GM23338 (cell line): Measurements from ENCODE around the gene NOPCHAP1. TPM values are rescaled to one million over a fixed set of nuclear protein-coding genes. Genes with fewer than 3 reads are reported as not detected.
"Not testable (repeated sequence)": the region's sequence is repeated elsewhere in the genome, so short reads cannot be mapped to it uniquely, and the experiment has no call there.

Source experiments
- ATAC-seq: fragments of 200-7000 bp; cut with Tn5 transposase; 3 replicates; pipeline ENCODE4 v1.9.1; 2020
- DNase-seq: peaks from one replicate; pipeline ENCODE4 v3.0.0-alpha.2; 2015; ENCODE audit warnings: low spot score
- H2AFZ ChIP-seq: fragments of 200-600 bp; sonication (generic); 2 replicates; pipeline ENCODE4 v1.8.0; 2016; ENCODE audit warnings: antibody characterized with exemption, mild to moderate bottlenecking, moderate library complexity
- H3F3A ChIP-seq: fragments of 200-600 bp; sonication (generic); replicated peaks from 2 replicates; pipeline ENCODE4 v1.8.0; 2017; ENCODE audit warnings: antibody characterized with exemption, mixed run types, low read depth
- H3K27ac ChIP-seq: fragments of 200-600 bp; sonication (generic); 2 replicates; pipeline ENCODE4 v1.6.1; 2016; ENCODE audit warnings: low read depth
- H3K27me3 ChIP-seq: fragments of 200-600 bp; sonication (generic); 2 replicates; pipeline ENCODE4 v1.8.0; 2016; ENCODE audit warnings: mild to moderate bottlenecking, mixed run types, moderate library complexity; ENCODE audit not compliant: insufficient read depth
- H3K36me3 ChIP-seq: fragments of 200-600 bp; sonication (generic); 2 replicates; pipeline ENCODE4 v1.8.0; 2016; ENCODE audit warnings: mild to moderate bottlenecking; ENCODE audit not compliant: insufficient read depth
- H3K4me1 ChIP-seq: fragments of 200-600 bp; sonication (generic); 2 replicates; pipeline ENCODE4 v1.8.0; 2016; ENCODE audit warnings: mild to moderate bottlenecking, moderate library complexity; ENCODE audit not compliant: insufficient read depth
- H3K4me2 ChIP-seq: fragments of 200-600 bp; sonication (generic); 2 replicates; pipeline ENCODE4 v1.7.1; 2017; ENCODE audit warnings: mixed run types
- H3K4me3 ChIP-seq: fragments of 200-600 bp; sonication (generic); 2 replicates; pipeline ENCODE4 v1.6.1; 2016; ENCODE audit warnings: mixed run types
- H3K79me2 ChIP-seq: fragments of 200-600 bp; sonication (generic); replicated peaks from 2 replicates; pipeline ENCODE4 v1.8.0; 2017; ENCODE audit warnings: mild to moderate bottlenecking; ENCODE audit not compliant: insufficient read depth
- H3K9me2 ChIP-seq: fragments of 200-600 bp; sonication (generic); 2 replicates; pipeline ENCODE4 v1.8.0; 2017; ENCODE audit not compliant: insufficient read depth
- H4K20me1 ChIP-seq: fragments of 200-600 bp; sonication (generic); replicated peaks from 2 replicates; pipeline ENCODE4 v1.8.0; 2017; ENCODE audit warnings: mild to moderate bottlenecking; ENCODE audit not compliant: insufficient read depth
- H3K27ac Mint-ChIP-seq: 2 replicates; pipeline ENCODE4 v1.8.0; 2020; ENCODE audit warnings: inconsistent platforms, mild to moderate bottlenecking, moderate library complexity, mixed read lengths
- H3K27me3 Mint-ChIP-seq: 3 replicates; pipeline ENCODE4 v1.8.0; 2022; ENCODE audit warnings: low read depth, mild to moderate bottlenecking, moderate library complexity, mixed read lengths, inconsistent platforms; ENCODE audit not compliant: insufficient read depth, poor library complexity
- H3K36me3 Mint-ChIP-seq: 3 replicates; pipeline ENCODE4 v1.8.0; 2021; ENCODE audit warnings: low read depth, mild to moderate bottlenecking, inconsistent platforms, moderate library complexity, mixed read lengths
- H3K4me1 Mint-ChIP-seq: 3 replicates; pipeline ENCODE4 v1.8.0; 2020; ENCODE audit warnings: mild to moderate bottlenecking, inconsistent platforms, mixed read lengths
- H3K4me3 Mint-ChIP-seq: 3 replicates; pipeline ENCODE4 v1.8.0; 2021; ENCODE audit warnings: moderate library complexity, mild to moderate bottlenecking, inconsistent platforms, mixed read lengths
- H3K9me3 Mint-ChIP-seq: 3 replicates; pipeline ENCODE4 v1.8.0; 2020; ENCODE audit warnings: moderate library complexity, mild to moderate bottlenecking, inconsistent platforms, mixed read lengths
- CREB1 ChIP-seq: fragments of 250-450 bp; sonication (Bioruptor Pico); IDR thresholded peaks from 2 replicates; pipeline ENCODE4 v1.5.0; 2020; ENCODE audit warnings: low read depth, mild to moderate bottlenecking, moderate library complexity
- NANOG ChIP-seq: IDR thresholded peaks from 2 replicates; pipeline ENCODE4 v1.6.1; 2016; ENCODE audit warnings: antibody characterized with exemption, borderline replicate concordance
- POLR2AphosphoS5 ChIP-seq: IDR thresholded peaks from 2 replicates; pipeline ENCODE4 v1.6.1; 2016; ENCODE audit warnings: antibody characterized with exemption, low read depth
- STAT1 ChIP-seq: IDR thresholded peaks from one replicate; pipeline ENCODE4 v1.6.1; 2016; ENCODE audit warnings: antibody characterized with exemption; ENCODE audit not compliant: unreplicated experiment
- ZNF331 ChIP-seq: fragments of 250-450 bp; sonication (Bioruptor Pico); IDR thresholded peaks from 2 replicates; pipeline ENCODE4 v1.5.0; 2020; ENCODE audit warnings: low read depth, mild to moderate bottlenecking, moderate library complexity
- polyA plus RNA-seq: library from polyadenylated mRNA; unstranded; fragments of >200 nt; fragmentation: Nextera tagmentation; extraction: Ambion mirVana; gene quantifications from 2 replicates; pipeline ENCODE4 v1.2.1, GENCODE V29; 2016
- total RNA-seq: library from RNA; depleted of rRNA; stranded (reverse); fragments of >200 nt; shearing (Covaris generic); gene quantifications from 2 replicates; pipeline ENCODE4 v1.2.3, GENCODE V29; 2014
- TF ChIP-seq, protein P1 (sequence below), 2 experiments: fragments of 200-600 bp in 1 of 2; sonication (generic) in 1 of 2; conservative IDR thresholded peaks; 2 replicates each; pipeline versions ENCODE4 v1.5.1 to v1.6.1; 2016 to 2017; ENCODE audit warnings: antibody characterized with exemption in 2 of 2, low read depth in 2 of 2, mild to moderate bottlenecking in 2 of 2, moderate library complexity in 1 of 2
- TF ChIP-seq, protein P2 (sequence below): IDR thresholded peaks from one replicate; pipeline ENCODE4 v1.6.1; 2018; ENCODE audit warnings: antibody characterized with exemption; ENCODE audit not compliant: unreplicated experiment

The NOPCHAP1 gene
- total and polyA plus RNA-seq, 2 experiments from 2014 or later = 14.7 to 221 TPM

DNA sequence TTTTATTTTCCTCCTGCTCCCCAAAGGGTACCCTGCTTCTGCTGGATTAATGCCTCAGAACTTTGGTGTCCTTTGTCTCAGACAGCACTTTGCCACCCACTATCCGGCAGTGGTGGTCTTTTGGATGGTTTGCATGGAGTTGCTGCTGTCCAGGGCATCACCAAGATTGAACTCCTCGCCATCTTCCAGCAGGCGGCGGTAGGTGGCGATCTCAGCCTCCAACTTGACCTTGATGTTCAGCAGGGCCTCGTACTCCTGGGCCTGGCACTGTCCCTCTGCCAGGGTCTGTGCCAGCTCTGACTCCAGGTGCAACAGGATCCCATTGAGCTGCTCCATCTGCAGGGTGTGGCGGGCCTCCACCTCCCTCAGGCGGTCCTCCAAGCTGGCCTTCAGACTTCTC, 9.4 kb upstream of the NOPCHAP1 start:
- no peaks in the 10 kb centered on the region for H3K79me2 ChIP-seq
- no peak overlapping the region for H3K27ac ChIP-seq
- H3K4me1 ChIP-seq = no peaks in the 10 kb centered on the region
- Mint-ChIP-seq H3K4me1 (no peaks in the 10 kb centered on the region), H3K4me3 (no peak overlapping the region), H3K36me3 (no peaks in the 10 kb centered on the region), H3K27ac (no peak overlapping the region), H3K27me3 (peaks cover 5% of the 10 kb centered on the region), H3K9me3 (no peaks in the 10 kb centered on the region)
- no peak for TF ChIP-seq POLR2AphosphoS5
- TF ChIP-seq CREB1 (CRISPR knock-in tag) = no peak
- TF ChIP-seq STAT1 = no peak
- no peak for TF ChIP-seq NANOG
- no peak for TF ChIP-seq ZNF331 (CRISPR knock-in tag)
- TF ChIP-seq, protein P1, sequence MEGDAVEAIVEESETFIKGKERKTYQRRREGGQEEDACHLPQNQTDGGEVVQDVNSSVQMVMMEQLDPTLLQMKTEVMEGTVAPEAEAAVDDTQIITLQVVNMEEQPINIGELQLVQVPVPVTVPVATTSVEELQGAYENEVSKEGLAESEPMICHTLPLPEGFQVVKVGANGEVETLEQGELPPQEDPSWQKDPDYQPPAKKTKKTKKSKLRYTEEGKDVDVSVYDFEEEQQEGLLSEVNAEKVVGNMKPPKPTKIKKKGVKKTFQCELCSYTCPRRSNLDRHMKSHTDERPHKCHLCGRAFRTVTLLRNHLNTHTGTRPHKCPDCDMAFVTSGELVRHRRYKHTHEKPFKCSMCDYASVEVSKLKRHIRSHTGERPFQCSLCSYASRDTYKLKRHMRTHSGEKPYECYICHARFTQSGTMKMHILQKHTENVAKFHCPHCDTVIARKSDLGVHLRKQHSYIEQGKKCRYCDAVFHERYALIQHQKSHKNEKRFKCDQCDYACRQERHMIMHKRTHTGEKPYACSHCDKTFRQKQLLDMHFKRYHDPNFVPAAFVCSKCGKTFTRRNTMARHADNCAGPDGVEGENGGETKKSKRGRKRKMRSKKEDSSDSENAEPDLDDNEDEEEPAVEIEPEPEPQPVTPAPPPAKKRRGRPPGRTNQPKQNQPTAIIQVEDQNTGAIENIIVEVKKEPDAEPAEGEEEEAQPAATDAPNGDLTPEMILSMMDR (conservative IDR thresholded peaks at IDR 0.05; ENCODE audit: low read depth in 2 of 2) = peak; percentile 36 to 66; a peak in 3 of 4 replicates
- TF ChIP-seq, protein P2, sequence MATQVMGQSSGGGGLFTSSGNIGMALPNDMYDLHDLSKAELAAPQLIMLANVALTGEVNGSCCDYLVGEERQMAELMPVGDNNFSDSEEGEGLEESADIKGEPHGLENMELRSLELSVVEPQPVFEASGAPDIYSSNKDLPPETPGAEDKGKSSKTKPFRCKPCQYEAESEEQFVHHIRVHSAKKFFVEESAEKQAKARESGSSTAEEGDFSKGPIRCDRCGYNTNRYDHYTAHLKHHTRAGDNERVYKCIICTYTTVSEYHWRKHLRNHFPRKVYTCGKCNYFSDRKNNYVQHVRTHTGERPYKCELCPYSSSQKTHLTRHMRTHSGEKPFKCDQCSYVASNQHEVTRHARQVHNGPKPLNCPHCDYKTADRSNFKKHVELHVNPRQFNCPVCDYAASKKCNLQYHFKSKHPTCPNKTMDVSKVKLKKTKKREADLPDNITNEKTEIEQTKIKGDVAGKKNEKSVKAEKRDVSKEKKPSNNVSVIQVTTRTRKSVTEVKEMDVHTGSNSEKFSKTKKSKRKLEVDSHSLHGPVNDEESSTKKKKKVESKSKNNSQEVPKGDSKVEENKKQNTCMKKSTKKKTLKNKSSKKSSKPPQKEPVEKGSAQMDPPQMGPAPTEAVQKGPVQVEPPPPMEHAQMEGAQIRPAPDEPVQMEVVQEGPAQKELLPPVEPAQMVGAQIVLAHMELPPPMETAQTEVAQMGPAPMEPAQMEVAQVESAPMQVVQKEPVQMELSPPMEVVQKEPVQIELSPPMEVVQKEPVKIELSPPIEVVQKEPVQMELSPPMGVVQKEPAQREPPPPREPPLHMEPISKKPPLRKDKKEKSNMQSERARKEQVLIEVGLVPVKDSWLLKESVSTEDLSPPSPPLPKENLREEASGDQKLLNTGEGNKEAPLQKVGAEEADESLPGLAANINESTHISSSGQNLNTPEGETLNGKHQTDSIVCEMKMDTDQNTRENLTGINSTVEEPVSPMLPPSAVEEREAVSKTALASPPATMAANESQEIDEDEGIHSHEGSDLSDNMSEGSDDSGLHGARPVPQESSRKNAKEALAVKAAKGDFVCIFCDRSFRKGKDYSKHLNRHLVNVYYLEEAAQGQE = no peak
- no peak overlapping the region for H3K4me2 ChIP-seq
- H3K36me3 ChIP-seq = no peaks in the 10 kb centered on the region
- H2AFZ ChIP-seq = no peak overlapping the region
- no peaks in the 10 kb centered on the region for H3F3A ChIP-seq
- no peaks in the 10 kb centered on the region for H3K27me3 ChIP-seq
- H4K20me1 ChIP-seq = no peaks in the 10 kb centered on the region
- no peak overlapping the region for H3K4me3 ChIP-seq
- no peaks in the 10 kb centered on the region for H3K9me2 ChIP-seq
- no peak for ATAC-seq
- peak; percentile 9 for DNase-seq

DNA sequence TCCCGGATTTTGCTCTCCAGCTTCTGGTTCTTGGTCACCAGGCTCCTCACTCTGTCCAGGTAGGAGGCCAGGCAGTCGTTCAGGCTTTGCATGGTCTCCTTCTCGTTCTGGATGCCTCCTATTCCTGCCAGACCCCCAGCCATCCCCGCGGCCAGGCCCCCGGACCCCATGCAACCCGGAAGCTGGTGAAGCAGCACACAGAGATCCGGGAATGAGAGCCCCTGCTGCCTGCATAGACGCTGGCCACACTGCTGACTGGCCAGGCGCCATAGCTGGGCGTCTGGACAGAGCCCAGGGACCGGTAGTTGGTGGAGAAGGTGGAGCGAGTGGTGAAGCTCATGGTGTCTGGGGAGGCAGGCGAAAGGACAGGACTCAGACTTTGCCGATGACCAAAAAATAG, 8.4 kb upstream of the NOPCHAP1 start:
- H3K27me3 Mint-ChIP-seq, H3K9me2 ChIP-seq, DNase-seq, H3K27ac Mint-ChIP-seq, H3K4me2 ChIP-seq, H4K20me1 ChIP-seq, H3K4me3 Mint-ChIP-seq, H3K79me2 ChIP-seq, H3K27me3 ChIP-seq, H3K36me3 Mint-ChIP-seq, H3K4me1 Mint-ChIP-seq, H3K9me3 Mint-ChIP-seq, H3K27ac ChIP-seq, H3K36me3 ChIP-seq, ATAC-seq, H2AFZ ChIP-seq, H3F3A ChIP-seq, H3K4me1 ChIP-seq, H3K4me3 ChIP-seq: not testable (repeated sequence)
